Esophagus squamous epithelium (tissue), 5 donors: ENCODE measurements around the gene EVA1A. TPM values are rescaled to one million over a fixed set of nuclear protein-coding genes. Genes with fewer than 3 reads are reported as not detected.

ENCODE experiments used
- DNase-seq: peaks from one replicate; lab custom pipeline; 2025; lab: John Stamatoyannopoulos, UW
- H3K27ac ChIP-seq, 4 donors: fragments of 200-600 bp; sonication (generic); one replicate each; pipeline ENCODE4 v1.5.1; 2016 to 2019; ENCODE audit warnings: mild to moderate bottlenecking in 1 of 4
- H3K27me3 ChIP-seq, 4 donors: fragments of 200-600 bp; sonication (generic); 1 replicate in 3 of 4; 2 replicates in 1 of 4; pipeline versions ENCODE4 v1.5.1 to v1.6.0; 2017 to 2021; ENCODE audit warnings: antibody characterized with exemption in 1 of 4
- H3K36me3 ChIP-seq, 3 donors: fragments of 200-600 bp; sonication (generic); one replicate each; pipeline ENCODE4 v1.5.1; 2016 to 2019
- H3K4me1 ChIP-seq, 3 donors: fragments of 200-600 bp; sonication (generic); one replicate each; pipeline ENCODE4 v1.5.1; 2017 to 2019
- H3K4me3 ChIP-seq, 4 donors: fragments of 200-600 bp; sonication (generic); 1 replicate in 3 of 4; 2 replicates in 1 of 4; pipeline ENCODE4 v1.5.1; 2016 to 2019; ENCODE audit warnings: mild to moderate bottlenecking in 2 of 4, moderate library complexity in 1 of 4
- H3K9me3 ChIP-seq, 3 donors: fragments of 200-600 bp; sonication (generic); one replicate each; pipeline ENCODE4 v1.5.1; 2016 to 2019
- CTCF ChIP-seq, 6 experiments: fragments of 450-650 bp in 4 of 6; fragments of 200-600 bp in 2 of 6; sonication (generic) in 2 of 6; IDR thresholded peaks; one replicate each; pipeline ENCODE4 v1.5.1; 2016 to 2019; ENCODE audit warnings: antibody characterized with exemption in 6 of 6, mild to moderate bottlenecking in 4 of 6, moderate library complexity in 4 of 6
- POLR2A ChIP-seq, 4 donors: fragments of 450-650 bp; IDR thresholded peaks; one replicate each; pipeline ENCODE4 v1.6.1; 2017; ENCODE audit warnings: antibody characterized with exemption in 4 of 4, mild to moderate bottlenecking in 4 of 4, moderate library complexity in 3 of 4
- WGBS, 2 donors: methylation state at CpG; one replicate each; pipeline ENCODE4 v1.1.5; 2018; 5-methylcytosine and 5-hydroxymethylcytosine counted together
- intact Hi-C: fragments of 100-400 bp; cut with DNase I; formaldehyde crosslinking; loops from one replicate; pipeline ENCODE4 v1.15.0; 2022
- total RNA-seq, 4 donors: library from RNA; depleted of rRNA; stranded (reverse); fragments of >200 nt; gene quantifications; one replicate each; pipeline ENCODE4 v1.1.0, GENCODE V29; 2016
- donor health status: DM: yes; HTN: yes; CAD: no.

Gene EVA1A
- total RNA-seq, 4 donors from 2014 or later, result 0.26 to 9.4 (median 2.3) TPM; not detected in 1

GRCh38 chr2:75537658-75538057, 23.1 kb downstream of the EVA1A start:
- H3K27me3 ChIP-seq, result no peaks in the 10 kb centered on the region
- 80 to 100% methylated on average over 2 to 3 of the region's 3 CpGs for WGBS, 2 donors
- no peak overlapping the region for H3K27ac ChIP-seq
- intact Hi-C loops, result no loop called here
- H3K36me3 ChIP-seq, result no peaks in the 10 kb centered on the region
- no peaks in the 10 kb centered on the region for H3K9me3 ChIP-seq
- no peaks in the 10 kb centered on the region for H3K4me1 ChIP-seq
- DNase-seq, result no peak
- TF ChIP-seq POLR2A (IDR thresholded peaks at IDR 0.05), result no peak
- TF ChIP-seq CTCF (IDR thresholded peaks at IDR 0.05), result no peak
- no peak overlapping the region for H3K4me3 ChIP-seq

DNA sequence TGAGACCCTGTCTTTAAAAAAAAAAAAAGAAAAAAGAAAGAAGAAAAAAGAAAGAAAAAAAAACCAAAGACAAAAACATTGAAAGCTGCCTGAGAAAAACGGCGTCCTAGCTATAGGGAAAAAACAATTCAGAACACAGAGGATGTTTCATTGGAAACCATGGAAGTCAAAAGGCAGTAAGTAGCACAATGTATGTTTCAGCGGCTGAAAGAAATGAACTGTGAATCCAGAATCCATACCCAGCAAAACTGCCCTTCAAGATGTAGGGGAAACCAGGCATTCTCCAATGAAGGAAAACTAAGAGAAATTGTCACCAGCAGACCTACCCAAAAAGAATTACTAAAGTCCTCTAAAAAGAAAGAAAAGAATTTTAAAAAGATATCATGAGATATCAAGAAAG, 27.6 kb downstream of the EVA1A start:
- Histone ChIP-seq H3K4me1 (peaks cover 0 to 5% (median 0%) of the 10 kb centered on the region in 3 donors), H3K9me3 (no peaks in the 10 kb centered on the region), H3K4me3 (no peak overlapping the region), H3K27me3 (no peaks in the 10 kb centered on the region), H3K27ac (no peak overlapping the region), H3K36me3 (no peaks in the 10 kb centered on the region)
- no peak for TF ChIP-seq CTCF (IDR thresholded peaks at IDR 0.05)
- TF ChIP-seq POLR2A (IDR thresholded peaks at IDR 0.05), result no peak
- no peak for DNase-seq
- intact Hi-C loops, result no loop called here
- WGBS, 2 donors, result 86 to 88% methylated on average over 3 of the region's 3 CpGs

DNA sequence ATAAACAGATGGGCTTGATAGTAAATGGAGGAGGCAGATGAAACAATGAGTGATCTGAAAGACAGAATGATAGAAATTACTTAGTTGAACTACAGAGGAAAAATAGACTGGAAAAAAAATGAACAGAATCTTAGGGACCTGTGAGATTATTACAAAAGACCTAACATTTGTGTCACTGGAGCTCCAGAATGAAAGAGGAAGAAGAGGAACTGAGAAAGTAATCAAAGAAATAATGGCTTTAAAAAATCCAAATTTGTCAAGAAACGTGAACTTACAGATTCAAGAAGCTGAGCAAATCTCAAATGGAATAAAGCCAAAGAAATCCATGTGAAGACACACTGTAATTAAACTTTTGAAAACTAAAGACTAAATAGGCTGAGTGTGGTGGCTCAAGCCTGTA, 28.3 kb downstream of the EVA1A start:
- Histone ChIP-seq H3K9me3 (no peaks in the 10 kb centered on the region), H3K27me3 (no peaks in the 10 kb centered on the region), H3K27ac (no peak overlapping the region), H3K36me3 (no peaks in the 10 kb centered on the region), H3K4me1 (peaks cover 0 to 7% (median 0%) of the 10 kb centered on the region in 3 donors), H3K4me3 (no peak overlapping the region)
- intact Hi-C loops, result no loop called here
- no peak for DNase-seq
- no peak for TF ChIP-seq CTCF (IDR thresholded peaks at IDR 0.05)
- TF ChIP-seq POLR2A (IDR thresholded peaks at IDR 0.05), result no peak
- 44 to 52% methylated on average over 1 of the region's 1 CpG for WGBS, 2 donors

DNA sequence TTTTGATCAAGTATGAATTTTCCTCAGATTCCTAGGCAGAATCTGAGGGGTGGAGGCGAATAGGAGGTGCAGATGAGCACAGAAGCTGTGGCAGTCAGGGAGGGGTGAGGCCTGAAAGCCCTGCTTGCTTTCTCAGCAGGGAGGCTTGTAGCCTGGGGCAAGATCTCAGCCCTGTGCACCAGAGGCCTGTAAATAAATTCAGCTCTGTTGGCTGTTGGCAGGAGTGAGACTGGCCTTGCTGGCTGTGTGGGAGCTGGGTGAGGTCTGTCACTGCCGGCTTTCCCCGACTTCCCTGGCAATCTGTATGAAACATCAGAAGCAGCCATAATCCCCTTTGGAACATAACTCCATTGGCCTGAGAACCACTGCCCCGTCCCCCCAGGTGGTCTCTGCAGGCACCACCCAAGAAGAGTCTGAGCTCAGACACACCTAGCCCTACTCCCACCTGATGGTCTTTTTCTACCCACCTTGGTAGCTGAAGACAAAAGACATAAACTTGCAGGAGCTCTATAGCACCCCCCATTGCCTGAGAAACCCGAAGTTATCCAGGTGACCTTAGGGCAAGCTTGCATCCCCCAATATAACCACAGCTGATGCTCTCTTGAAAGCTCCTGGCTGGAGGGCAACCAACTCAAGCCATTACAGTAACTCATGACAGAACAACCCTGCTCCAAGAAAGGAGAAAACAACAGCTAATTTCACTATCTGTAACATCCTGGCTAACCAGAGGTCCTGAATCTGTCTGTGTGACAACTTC, 32.3 kb downstream of the EVA1A start:
- 42 to 69% methylated on average over 3 to 4 of the region's 5 CpGs for WGBS, 2 donors
- intact Hi-C loops, result no loop called here

More for the DNA sequence above, 32.3 kb downstream of the EVA1A start:
- H3K4me1 ChIP-seq, result peaks cover 0 to 7% (median 0%) of the 10 kb centered on the region in 3 donors
- no peak for DNase-seq
- H3K36me3 ChIP-seq, result no peaks in the 10 kb centered on the region
- H3K27ac ChIP-seq, result no peak overlapping the region
- H3K9me3 ChIP-seq, result no peaks in the 10 kb centered on the region
- TF ChIP-seq CTCF (IDR thresholded peaks at IDR 0.05) (no peak), POLR2A (IDR thresholded peaks at IDR 0.05) (no peak)
- H3K4me3 ChIP-seq, result no peak overlapping the region
- no peaks in the 10 kb centered on the region for H3K27me3 ChIP-seq
